Measurements from ENCODE around the gene ARRB1. TPM values are rescaled to one million over a fixed set of nuclear protein-coding genes. Genes with fewer than 3 reads are reported as not detected.
A peak's percentile ranks its signal among the peaks of the same experiment; 100 is the strongest.

The ARRB1 gene
- total and polyA plus RNA-seq, 10 of the 15 experiments (the other 5 are each of a cell fraction or from before 2014, with no cell fraction given), result 0.39 to 12.9 (median 1.7) TPM

DNA sequence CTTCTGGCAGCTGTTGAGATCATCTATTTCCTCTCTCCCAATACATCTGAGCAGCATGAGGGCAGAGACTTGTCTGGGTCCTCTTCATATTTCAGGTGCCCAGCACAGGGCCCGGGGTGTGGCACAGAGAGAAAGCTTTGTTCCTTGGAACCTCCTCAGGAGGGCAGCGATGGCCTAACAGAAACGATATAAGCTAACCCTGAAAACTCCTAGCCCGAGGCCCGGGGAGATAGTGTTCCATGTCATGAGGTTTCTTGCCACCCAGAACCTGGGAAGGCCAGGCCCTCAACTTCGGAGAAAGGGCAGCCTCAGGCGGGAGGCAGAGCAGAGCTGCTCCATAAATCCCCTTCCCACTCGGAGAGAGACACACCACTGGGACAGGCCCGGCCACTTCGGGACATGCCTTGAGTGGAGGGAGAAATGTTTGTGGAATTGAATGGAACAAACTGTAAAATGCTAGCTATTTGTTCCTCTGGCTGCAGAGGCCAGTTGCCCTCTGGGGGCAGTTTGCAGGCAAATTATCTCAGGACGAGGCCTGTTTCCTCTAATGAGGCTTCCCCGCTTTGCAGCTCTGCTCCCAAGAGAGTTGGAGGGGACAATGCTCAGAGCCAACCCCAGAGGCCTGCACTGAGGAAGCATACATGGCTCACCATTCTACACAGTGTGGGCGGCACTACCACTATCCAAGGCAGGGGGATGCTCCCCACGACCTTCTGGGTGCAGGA, 11.6 kb downstream of the ARRB1 start:
- no peaks in the 10 kb centered on the region for H3K36me3 ChIP-seq (ENCODE audit: control insufficient read depth in 2 of 2, insufficient read depth in 2 of 2, low read length in 1 of 2)
- no peaks in the 10 kb centered on the region for H3K9me3 ChIP-seq (replicated peaks; ENCODE audit: control insufficient read depth, insufficient read depth, low read length)
- 58% methylated on average over 14 of the region's 14 CpGs for WGBS (ENCODE audit: insufficient coverage, insufficient replicate concordance, low lambda C conversion rate, missing lambda C conversion rate)
- BruUV-seq (replicated peaks), result no TSS peak
- SMC1A ChIA-PET (ENCODE audit: uncharacterized antibody, unreplicated experiment), result interaction anchor here (0.9 to 3.1 kb wide), 11 partner anchors 9 to 60 kb away, joined by 3 to 18 read pairs (median 7); no protein-coding TSS in a partner anchor
- H2AFZ ChIP-seq (ENCODE audit: control insufficient read depth, low read depth, low read length), result peak overlapping the region; percentile 33
- CTCF ChIA-PET, result interaction anchor here (0.7 to 6.0 kb wide), 14 partner anchors 9 to 199 kb away, joined by 3 to 64 read pairs (median 6); partner anchors contain the start of gene ARRB1
- peak; percentile 87 for TF ChIP-seq MEF2B (IDR thresholded peaks at IDR 0.05; ENCODE audit: partially characterized antibody, poor library complexity, severe bottlenecking)
- no peak for TF ChIP-seq SP1 (IDR thresholded peaks at IDR 0.05; ENCODE audit: low read depth, low read length)
- TF ChIP-seq, protein P1, sequence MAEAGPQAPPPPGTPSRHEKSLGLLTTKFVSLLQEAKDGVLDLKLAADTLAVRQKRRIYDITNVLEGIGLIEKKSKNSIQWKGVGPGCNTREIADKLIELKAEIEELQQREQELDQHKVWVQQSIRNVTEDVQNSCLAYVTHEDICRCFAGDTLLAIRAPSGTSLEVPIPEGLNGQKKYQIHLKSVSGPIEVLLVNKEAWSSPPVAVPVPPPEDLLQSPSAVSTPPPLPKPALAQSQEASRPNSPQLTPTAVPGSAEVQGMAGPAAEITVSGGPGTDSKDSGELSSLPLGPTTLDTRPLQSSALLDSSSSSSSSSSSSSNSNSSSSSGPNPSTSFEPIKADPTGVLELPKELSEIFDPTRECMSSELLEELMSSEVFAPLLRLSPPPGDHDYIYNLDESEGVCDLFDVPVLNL (IDR thresholded peaks at IDR 0.05; ENCODE audit: low read depth, low read length), result no peak
- no peak for TF ChIP-seq MYB (IDR thresholded peaks at IDR 0.05; ENCODE audit: borderline replicate concordance, low read depth, low read length)
- no peak for TF ChIP-seq SMAD5 (IDR thresholded peaks at IDR 0.05; ENCODE audit: low read depth)
- peak in 1 of 3 experiments; percentile 29; a peak in 2 of 6 replicates for TF ChIP-seq CTCF (IDR thresholded peaks at IDR 0.05 in 2 of 3, conservative IDR thresholded peaks at IDR 0.05 in 1 of 3; ENCODE audit: control insufficient read depth in 2 of 3, extremely low read depth in 1 of 3, insufficient read depth in 1 of 3, low read depth in 3 of 3, low read length in 3 of 3)
- no peak for TF ChIP-seq PAX8 (IDR thresholded peaks at IDR 0.05)
- TF ChIP-seq, protein P2, sequence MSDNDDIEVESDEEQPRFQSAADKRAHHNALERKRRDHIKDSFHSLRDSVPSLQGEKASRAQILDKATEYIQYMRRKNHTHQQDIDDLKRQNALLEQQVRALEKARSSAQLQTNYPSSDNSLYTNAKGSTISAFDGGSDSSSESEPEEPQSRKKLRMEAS (IDR thresholded peaks at IDR 0.05; ENCODE audit: low read depth, low read length), result no peak
- no peaks in the 10 kb centered on the region for H4K20me1 ChIP-seq (ENCODE audit: control insufficient read depth, insufficient read depth)
- peak overlapping the region; percentile 84 for H3K4me2 ChIP-seq (ENCODE audit: control insufficient read depth, insufficient read depth)
- intact Hi-C loops (cut with micrococcal nuclease; ENCODE audit: unreplicated experiment) (no loop called here), in situ Hi-C loops (cut with MboI) (no loop called here)
- RAD21 ChIA-PET (ENCODE audit: unreplicated experiment), result interaction anchor here (0.7 to 2.6 kb wide), 11 partner anchors 9 to 60 kb away, joined by 3 to 14 read pairs (median 9); partner anchors contain the start of gene ARRB1
- peak; percentile 71 for ATAC-seq
- peaks cover 5% of the 10 kb centered on the region for H3K79me2 ChIP-seq (ENCODE audit: control insufficient read depth, insufficient read depth, low read length)
- H3K27ac ChIP-seq (ENCODE audit: control insufficient read depth, insufficient read depth), result peak overlapping the region; percentile 76
- POLR2A ChIA-PET, result interaction anchor here (0.6 to 2.1 kb wide), 6 partner anchors 10 to 23 kb away, joined by 3 to 8 read pairs (median 4); partner anchors contain the start of gene ARRB1
- peak; percentile 43 for DNase-seq (ENCODE audit: low read depth, low spot score)
- no peak overlapping the region for H3K4me3 ChIP-seq
- H3K27me3 ChIP-seq (replicated peaks in 1 of 2; ENCODE audit: control insufficient read depth in 2 of 2, insufficient read depth in 2 of 2, low read length in 1 of 2), result no peaks in the 10 kb centered on the region
- peaks cover 41% of the 10 kb centered on the region for H3K4me1 ChIP-seq (ENCODE audit: control insufficient read depth, insufficient read depth, low read length)
- FAIRE-seq, result no peak
- H3K9ac ChIP-seq (ENCODE audit: control insufficient read depth, insufficient read depth, low read length), result peak overlapping the region; percentile 55; the same call in 1 of the 2 replicates

All from GM12878 (cell line).